A673 (cell line): ENCODE results near the gene SCRT2. TPM values are rescaled to one million over a fixed set of nuclear protein-coding genes. Genes with fewer than 3 reads are reported as not detected.

Experiments used
- BruUV-seq: library from RNA; stranded (reverse); fragments of 400-500 nt; replicated peaks from 2 replicates; lab custom pipeline; 2021; lab: Mats Ljungman, UMichigan
- CTCF ChIA-PET: fragments of 300-600 bp; sonication (Branson Sonifier 250); formaldehyde crosslinking; loops from one replicate; lab custom pipeline; 2022; ENCODE audit warnings: antibody characterized with exemption; lab: Charles Lee
- POLR2A ChIA-PET: fragments of 300-600 bp; sonication (Branson Sonifier 250); formaldehyde crosslinking; loops from one replicate; lab custom pipeline; 2022; ENCODE audit warnings: antibody characterized with exemption; ENCODE audit not compliant: low non-redundant PET; lab: Charles Lee
- DNase-seq: peaks from one replicate; pipeline ENCODE4 v3.0.0-alpha.2; 2015; ENCODE audit warnings: low spot score
- H3K27ac ChIP-seq: fragments of 200-600 bp; sonication (generic); 2 replicates; pipeline ENCODE4 v1.5.1; 2016; ENCODE audit warnings: mixed run types, low read depth, mild to moderate bottlenecking, mixed read lengths, antibody characterized with exemption, low read length; ENCODE audit not compliant: poor library complexity, severe bottlenecking
- H3K27me3 ChIP-seq: fragments of 200-600 bp; sonication (generic); replicated peaks from 2 replicates; pipeline ENCODE4 v1.6.1; 2017; ENCODE audit warnings: mixed run types, low read depth, mild to moderate bottlenecking, mixed read lengths, antibody characterized with exemption, low read length; ENCODE audit not compliant: insufficient read depth, poor library complexity
- H3K36me3 ChIP-seq: fragments of 200-600 bp; sonication (generic); 2 replicates; pipeline ENCODE4 v1.6.1; 2016; ENCODE audit warnings: mixed run types, mild to moderate bottlenecking, mixed read lengths, antibody characterized with exemption, low read length; ENCODE audit not compliant: insufficient read depth, poor library complexity, severe bottlenecking
- H3K4me1 ChIP-seq: fragments of 200-600 bp; sonication (generic); 2 replicates; pipeline ENCODE4 v1.6.1; 2017; ENCODE audit warnings: mixed run types, mild to moderate bottlenecking, mixed read lengths, antibody characterized with exemption, low read length; ENCODE audit not compliant: insufficient read depth, poor library complexity, severe bottlenecking
- H3K4me3 ChIP-seq: fragments of 200-600 bp; sonication (generic); 2 replicates; pipeline ENCODE4 v1.5.1; 2016; ENCODE audit warnings: low read depth, mixed run types, mild to moderate bottlenecking, mixed read lengths, low read length; ENCODE audit not compliant: poor library complexity, severe bottlenecking
- H3K9me3 ChIP-seq: fragments of 200-600 bp; sonication (generic); 2 replicates; pipeline ENCODE4 v1.6.1; 2016; ENCODE audit warnings: mixed run types, low read depth, mild to moderate bottlenecking, mixed read lengths, antibody characterized with exemption, low read length; ENCODE audit not compliant: poor library complexity, severe bottlenecking
- CTCF ChIP-seq: fragments of 300-800, 200-600 bp; sonication (generic); conservative IDR thresholded peaks from 2 replicates; pipeline ENCODE4 v1.5.1; 2017; ENCODE audit warnings: low read depth, mild to moderate bottlenecking, antibody characterized with exemption, low read length, moderate library complexity, mixed read lengths
- EZH2 ChIP-seq: fragments of 200-600 bp; sonication (generic); IDR thresholded peaks from 2 replicates; pipeline ENCODE4 v1.6.1; 2017; ENCODE audit warnings: borderline replicate concordance, low read depth, mild to moderate bottlenecking, mixed read lengths, antibody characterized with exemption, low read length; ENCODE audit not compliant: poor library complexity, severe bottlenecking
- intact Hi-C: fragments of 100-400 bp; cut with micrococcal nuclease; formaldehyde crosslinking; loops from one replicate; pipeline ENCODE4 v1.10.0; 2022; ENCODE audit not compliant: unreplicated experiment
- total RNA-seq: library from RNA; stranded (reverse); gene quantifications from 2 replicates; pipeline ENCODE4 v1.2.3, GENCODE V29; 2021

The SCRT2 gene
- total RNA-seq, 1 experiment from 2014 or later, result 0.69 TPM

- no peaks in the 10 kb centered on the region for H3K4me1 ChIP-seq
- no TSS peak for BruUV-seq
- CTCF ChIA-PET, result no interaction called here
- POLR2A ChIA-PET, result no interaction called here
- no peak overlapping the region for H3K4me3 ChIP-seq
- H3K27ac ChIP-seq, result no peak overlapping the region
- no peaks in the 10 kb centered on the region for H3K36me3 ChIP-seq
- intact Hi-C loops, result no loop called here
- no peaks in the 10 kb centered on the region for H3K27me3 ChIP-seq
- no peak for DNase-seq
- no peaks in the 10 kb centered on the region for H3K9me3 ChIP-seq
- no peak for TF ChIP-seq CTCF
- no peak for TF ChIP-seq EZH2
Measured at GRCh38 chr20:640674-641515, 34.7 kb downstream of the SCRT2 start.

GRCh38 chr20:638579-638978 is 37.0 kb downstream of the SCRT2 start:
- no peaks in the 10 kb centered on the region for H3K4me1 ChIP-seq
- CTCF ChIA-PET, result no interaction called here

GRCh38 chr20:637559-637958 is 38.0 kb downstream of the SCRT2 start:
- no peak for DNase-seq
- no TSS peak for BruUV-seq
- H3K4me1 ChIP-seq, result no peaks in the 10 kb centered on the region
- ChIA-PET CTCF (no interaction called here), POLR2A (no interaction called here)
- H3K36me3 ChIP-seq, result no peaks in the 10 kb centered on the region
- intact Hi-C loops, result no loop called here
- no peaks in the 10 kb centered on the region for H3K27me3 ChIP-seq
- TF ChIP-seq CTCF (no peak), EZH2 (no peak)
- no peaks in the 10 kb centered on the region for H3K9me3 ChIP-seq
- H3K4me3 ChIP-seq, result no peak overlapping the region
- no peak overlapping the region for H3K27ac ChIP-seq

More at GRCh38 chr20:638579-638978, 37.0 kb downstream of the SCRT2 start:
- Histone ChIP-seq H3K4me3 (no peak overlapping the region), H3K36me3 (no peaks in the 10 kb centered on the region), H3K27me3 (no peaks in the 10 kb centered on the region), H3K27ac (no peak overlapping the region), H3K9me3 (no peaks in the 10 kb centered on the region)
- TF ChIP-seq EZH2 (no peak), CTCF (no peak)
- POLR2A ChIA-PET, result no interaction called here
- DNase-seq, result no peak
- BruUV-seq, result no TSS peak
- intact Hi-C loops, result no loop called here
